MM.1S (cell line): ENCODE results near the gene TMED6.

Experiments used
- DNase-seq: peaks from one replicate; pipeline ENCODE4 v3.0.0-alpha.2; 2015
- H2AFZ ChIP-seq: fragments of 300-600 bp; sonication (generic); 2 replicates; pipeline ENCODE4 v1.6.0; 2016; ENCODE audit warnings: antibody characterized with exemption, low read length
- H3F3A ChIP-seq: fragments of 300-600 bp; sonication (generic); 2 replicates; pipeline ENCODE4 v1.6.1; 2016; ENCODE audit warnings: mild to moderate bottlenecking, antibody characterized with exemption, low read length, moderate library complexity, mixed read lengths; ENCODE audit not compliant: insufficient read depth
- H3K27ac ChIP-seq: fragments of 300-600 bp; sonication (generic); 2 replicates; pipeline ENCODE4 v1.5.1; 2016; ENCODE audit warnings: mild to moderate bottlenecking, low read length
- H3K27me3 ChIP-seq: fragments of 300-600 bp; sonication (generic); replicated peaks from 2 replicates; pipeline ENCODE4 v1.6.0; 2016; ENCODE audit warnings: low read length; ENCODE audit not compliant: insufficient read depth
- H3K36me3 ChIP-seq: fragments of 300-600 bp; sonication (generic); replicated peaks from 2 replicates; pipeline ENCODE4 v1.6.1; 2016; ENCODE audit warnings: mild to moderate bottlenecking, low read length, mixed read lengths; ENCODE audit not compliant: insufficient read depth
- H3K4me1 ChIP-seq: fragments of 300-600 bp; sonication (generic); 2 replicates; pipeline ENCODE4 v1.6.1; 2016; ENCODE audit warnings: low read length, mixed read lengths
- H3K4me2 ChIP-seq: fragments of 300-600 bp; sonication (generic); 2 replicates; pipeline ENCODE4 v1.6.0; 2016; ENCODE audit warnings: low read depth, low read length
- H3K4me3 ChIP-seq: fragments of 300-600 bp; sonication (generic); 2 replicates; pipeline ENCODE4 v1.5.1; 2016; ENCODE audit warnings: low read length, mixed read lengths
- H3K79me2 ChIP-seq: fragments of 300-600 bp; sonication (generic); 2 replicates; pipeline ENCODE4 v1.6.1; 2016; ENCODE audit warnings: mixed run types, low read length, mixed read lengths
- H3K9ac ChIP-seq: fragments of 300-600 bp; sonication (generic); 2 replicates; pipeline ENCODE4 v1.6.1; 2016; ENCODE audit warnings: low read length, mixed read lengths
- H3K9me2 ChIP-seq: fragments of 300-600 bp; sonication (generic); replicated peaks from 2 replicates; pipeline ENCODE4 v1.6.1; 2016; ENCODE audit warnings: mild to moderate bottlenecking, low read length, mixed read lengths; ENCODE audit not compliant: insufficient read depth
- H3K9me3 ChIP-seq: fragments of 300-600 bp; sonication (generic); replicated peaks from 2 replicates; pipeline ENCODE4 v1.6.1; 2016; ENCODE audit warnings: mild to moderate bottlenecking, low read length, mixed read lengths; ENCODE audit not compliant: insufficient read depth
- H4K20me1 ChIP-seq: fragments of 300-600 bp; sonication (generic); 2 replicates; pipeline ENCODE4 v1.6.1; 2016; ENCODE audit warnings: mild to moderate bottlenecking, low read length, moderate library complexity, mixed read lengths; ENCODE audit not compliant: insufficient read depth
- EZH2 ChIP-seq: fragments of 300-600 bp; sonication (generic); optimal IDR thresholded peaks from 2 replicates; pipeline ENCODE3; 2017; ENCODE audit warnings: low read depth, mild to moderate bottlenecking, antibody characterized with exemption, low read length, mixed read lengths
- EZH2phosphoT487 ChIP-seq: fragments of 300-600 bp; sonication (generic); IDR thresholded peaks from 2 replicates; pipeline ENCODE4 v1.6.1; 2018; ENCODE audit warnings: antibody characterized with exemption, low read length
- TF ChIP-seq, protein P1 (sequence below): fragments of 300-600 bp; sonication (generic); IDR thresholded peaks from 2 replicates; pipeline ENCODE4 v1.5.1; 2016; ENCODE audit warnings: antibody characterized with exemption, low read length, mixed read lengths

TMED6 gene

GRCh38 chr16:69373019-69373418 lies 21.4 kb upstream of the TMED6 start:
- TF ChIP-seq, protein P1, sequence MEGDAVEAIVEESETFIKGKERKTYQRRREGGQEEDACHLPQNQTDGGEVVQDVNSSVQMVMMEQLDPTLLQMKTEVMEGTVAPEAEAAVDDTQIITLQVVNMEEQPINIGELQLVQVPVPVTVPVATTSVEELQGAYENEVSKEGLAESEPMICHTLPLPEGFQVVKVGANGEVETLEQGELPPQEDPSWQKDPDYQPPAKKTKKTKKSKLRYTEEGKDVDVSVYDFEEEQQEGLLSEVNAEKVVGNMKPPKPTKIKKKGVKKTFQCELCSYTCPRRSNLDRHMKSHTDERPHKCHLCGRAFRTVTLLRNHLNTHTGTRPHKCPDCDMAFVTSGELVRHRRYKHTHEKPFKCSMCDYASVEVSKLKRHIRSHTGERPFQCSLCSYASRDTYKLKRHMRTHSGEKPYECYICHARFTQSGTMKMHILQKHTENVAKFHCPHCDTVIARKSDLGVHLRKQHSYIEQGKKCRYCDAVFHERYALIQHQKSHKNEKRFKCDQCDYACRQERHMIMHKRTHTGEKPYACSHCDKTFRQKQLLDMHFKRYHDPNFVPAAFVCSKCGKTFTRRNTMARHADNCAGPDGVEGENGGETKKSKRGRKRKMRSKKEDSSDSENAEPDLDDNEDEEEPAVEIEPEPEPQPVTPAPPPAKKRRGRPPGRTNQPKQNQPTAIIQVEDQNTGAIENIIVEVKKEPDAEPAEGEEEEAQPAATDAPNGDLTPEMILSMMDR: no peak
- Histone ChIP-seq H3K27me3 (no peaks in the 10 kb centered on the region), H4K20me1 (no peaks in the 10 kb centered on the region), H3K9me2 (no peaks in the 10 kb centered on the region), H2AFZ (no peak overlapping the region), H3K27ac (no peak overlapping the region), H3K4me1 (no peaks in the 10 kb centered on the region), H3F3A (no peaks in the 10 kb centered on the region), H3K36me3 (peaks cover 6% of the 10 kb centered on the region; the same call in 1 of the 2 replicates), H3K4me2 (no peak overlapping the region), H3K79me2 (0 out of 2 replicates have a peak, but pooled peaks cover 2% of the 10 kb centered on the region), H3K4me3 (no peak overlapping the region), H3K9me3 (no peaks in the 10 kb centered on the region), H3K9ac (no peak overlapping the region)
- no peak for DNase-seq

DNA sequence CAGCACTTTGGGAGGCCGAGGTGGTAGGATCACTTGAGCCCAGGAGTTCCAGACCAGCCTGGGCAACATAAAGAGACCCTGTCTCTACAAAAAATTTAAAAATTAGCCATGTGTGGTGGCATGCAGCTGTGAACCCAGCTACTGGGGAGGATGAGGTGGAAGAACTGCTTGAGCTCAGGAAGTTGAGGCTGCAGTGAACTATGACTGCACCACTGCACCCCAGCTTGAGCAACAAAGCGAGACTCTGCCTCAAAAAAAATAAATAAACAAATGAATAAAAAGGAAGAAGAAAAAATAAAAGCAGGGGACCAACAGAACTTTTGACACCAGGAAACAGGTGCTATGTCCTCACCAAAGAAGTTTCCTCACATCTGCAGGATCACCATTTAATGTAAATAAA lies 20.0 kb upstream of the TMED6 start:
- no peaks in the 10 kb centered on the region for H3K9me2 ChIP-seq
- no peak overlapping the region for H3K27ac ChIP-seq
- H3K4me1 ChIP-seq: no peaks in the 10 kb centered on the region
- H2AFZ ChIP-seq: no peak overlapping the region
- no peaks in the 10 kb centered on the region for H4K20me1 ChIP-seq
- TF ChIP-seq EZH2phosphoT487: no peak
- TF ChIP-seq EZH2: no peak
- TF ChIP-seq, protein P1: no peak
- H3K9ac ChIP-seq: no peak overlapping the region
- 0 out of 2 replicates have a peak, but pooled peaks cover 2% of the 10 kb centered on the region for H3K79me2 ChIP-seq
- H3K27me3 ChIP-seq: no peaks in the 10 kb centered on the region
- H3K4me3 ChIP-seq: no peak overlapping the region
- peaks cover 9% of the 10 kb centered on the region; the same call in 1 of the 2 replicates for H3K36me3 ChIP-seq
- H3F3A ChIP-seq: no peaks in the 10 kb centered on the region
- no peak for DNase-seq
- no peaks in the 10 kb centered on the region for H3K9me3 ChIP-seq
- no peak overlapping the region for H3K4me2 ChIP-seq

DNA sequence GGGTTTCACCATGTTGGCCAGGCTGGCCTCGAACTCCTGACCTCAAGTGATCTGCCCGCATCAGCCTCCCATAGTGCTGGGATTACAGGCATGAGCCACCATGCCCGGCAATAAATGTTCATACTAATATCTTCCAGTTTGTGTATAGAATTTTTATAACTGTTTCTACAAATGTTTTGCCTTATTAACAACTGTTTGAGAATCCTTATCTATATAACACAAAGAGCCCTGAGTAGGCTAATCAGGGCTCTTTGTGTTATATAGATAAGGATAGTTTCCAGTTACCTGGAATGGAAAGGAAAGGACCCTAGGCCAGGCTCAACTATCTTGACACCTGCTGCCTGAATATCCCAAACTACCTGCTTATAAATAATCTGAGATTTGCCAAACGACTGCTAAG lies 17.3 kb upstream of the TMED6 start:
- Histone ChIP-seq H3K4me2 (no peak overlapping the region), H2AFZ (no peak overlapping the region), H3K27ac (no peak overlapping the region), H3K36me3 (peaks cover 9% of the 10 kb centered on the region; the same call in 1 of the 2 replicates), H3K9me2 (no peaks in the 10 kb centered on the region), H3K27me3 (no peaks in the 10 kb centered on the region), H3K4me1 (no peaks in the 10 kb centered on the region), H4K20me1 (no peaks in the 10 kb centered on the region), H3K4me3 (no peak overlapping the region), H3K9ac (no peak overlapping the region), H3K9me3 (no peaks in the 10 kb centered on the region), H3F3A (no peaks in the 10 kb centered on the region), H3K79me2 (0 out of 2 replicates have a peak, but pooled peaks cover 2% of the 10 kb centered on the region)
- TF ChIP-seq EZH2 (no peak), EZH2phosphoT487 (no peak)
- TF ChIP-seq, protein P1: no peak
- no peak for DNase-seq
